ENCODE data around the gene PRR13. TPM values are rescaled to one million over a fixed set of nuclear protein-coding genes. Genes with fewer than 3 reads are reported as not detected.
A peak's percentile ranks its signal among the peaks of the same experiment; 100 is the strongest.
"Not testable (repeated sequence)": the region's sequence is repeated elsewhere in the genome, so short reads cannot be mapped to it uniquely, and the experiment has no call there.

PRR13 gene
- polyA plus RNA-seq, 4 donors, result 507 to 1,038 (median 704) TPM

DNA sequence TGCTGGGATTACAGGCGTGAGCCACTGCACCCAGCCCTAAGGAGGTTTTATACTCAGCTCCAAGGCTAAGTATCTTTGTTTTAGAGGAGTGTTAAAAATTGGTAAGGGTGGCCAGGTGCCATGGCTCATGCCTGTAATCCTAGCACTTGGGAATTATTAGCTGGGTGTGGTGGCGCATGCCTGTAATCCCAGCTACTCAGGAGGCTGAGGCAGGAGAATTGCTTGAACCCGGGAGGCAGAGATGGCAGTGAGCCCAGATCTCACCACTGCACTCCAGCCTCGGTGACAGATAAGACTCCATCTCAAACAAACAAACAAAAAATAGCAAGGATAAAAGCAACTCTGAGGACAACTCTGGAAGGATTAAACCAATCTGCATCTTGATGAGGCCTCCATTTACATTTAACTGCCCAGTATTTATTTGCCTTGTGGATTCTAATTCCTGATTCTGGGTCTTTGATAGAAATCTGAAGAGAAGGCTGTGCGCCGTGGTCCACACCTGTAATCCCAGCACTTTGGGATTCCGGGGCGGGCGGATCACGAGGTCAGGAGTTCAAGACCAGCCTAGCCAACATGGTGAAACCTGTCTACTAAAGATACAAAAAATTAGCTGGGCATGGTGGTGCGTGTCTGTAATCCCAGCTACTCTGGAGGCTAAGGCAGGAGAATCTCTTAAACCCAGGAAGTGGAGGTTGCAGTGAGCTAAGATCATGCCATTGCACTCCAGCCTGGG, 3.2 kb downstream of the PRR13 start:
- H3K27me3 ChIP-seq (ENCODE audit: control insufficient read depth in 3 of 3, insufficient read depth in 3 of 3, low read length in 3 of 3); FAIRE-seq; H3K9me3 ChIP-seq (ENCODE audit: control insufficient read depth in 2 of 2, insufficient read depth in 1 of 2, low read depth in 1 of 2, low read length in 1 of 2); H3K4me1 ChIP-seq (ENCODE audit: control insufficient read depth in 3 of 3, insufficient read depth in 2 of 3, low read depth in 1 of 3, low read length in 2 of 3): not testable (repeated sequence)
- Histone ChIP-seq H3K27ac (ENCODE audit: low read depth in 1 of 3, low read length in 2 of 3) (peak overlapping the region in 2 of 3 donors; percentile 62 to 68), H3K36me3 (ENCODE audit: control insufficient read depth in 3 of 3, insufficient read depth in 2 of 3, low read depth in 1 of 3, low read length in 3 of 3) (peaks cover 7 to 46% (median 9%) of the 10 kb centered on the region in 3 donors), H3K4me3 (ENCODE audit: low read depth in 1 of 3, low read length in 3 of 3) (peak overlapping the region in 2 of 3 donors; percentile 14 to 35)
- peak in 1 of 2 donors; percentile 59 for DNase-seq
- 56 to 79% (median 65%) methylated on average over 11 of the region's 11 CpGs for WGBS, 3 donors

DNA sequence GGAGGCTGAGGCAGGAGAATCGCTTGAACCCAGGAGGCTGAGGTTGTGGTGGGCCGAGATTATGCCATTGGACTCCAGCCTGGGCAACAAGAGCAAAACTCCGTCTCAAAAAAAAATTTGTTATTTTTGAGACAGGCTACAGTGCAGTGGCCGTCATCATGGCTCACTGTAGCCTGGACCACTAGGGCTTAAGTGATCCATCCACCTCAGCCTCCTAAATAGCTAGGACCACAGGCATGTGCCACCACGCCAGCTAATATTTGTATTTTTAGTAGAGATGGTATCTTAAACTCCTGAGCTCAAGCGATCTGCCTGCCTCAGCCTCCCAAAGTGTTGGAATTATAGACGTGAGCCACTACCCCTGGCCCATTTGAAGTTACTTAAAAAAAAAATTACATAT, 9.4 kb downstream of the PRR13 start:
- Histone ChIP-seq H3K27ac (ENCODE audit: low read depth in 1 of 3, low read length in 2 of 3) (no peak overlapping the region), H3K4me1 (ENCODE audit: control insufficient read depth in 3 of 3, insufficient read depth in 2 of 3, low read depth in 1 of 3, low read length in 2 of 3) (peaks cover 0 to 16% (median 4%) of the 10 kb centered on the region in 3 donors), H3K27me3 (ENCODE audit: control insufficient read depth in 3 of 3, insufficient read depth in 3 of 3, low read length in 3 of 3) (no peaks in the 10 kb centered on the region), H3K36me3 (ENCODE audit: control insufficient read depth in 3 of 3, insufficient read depth in 2 of 3, low read depth in 1 of 3, low read length in 3 of 3) (peaks cover 11 to 36% (median 19%) of the 10 kb centered on the region in 3 donors), H3K4me3 (ENCODE audit: low read depth in 1 of 3, low read length in 3 of 3) (no peak overlapping the region), H3K9me3 (ENCODE audit: control insufficient read depth in 2 of 2, insufficient read depth in 1 of 2, low read depth in 1 of 2, low read length in 1 of 2) (no peaks in the 10 kb centered on the region)
- FAIRE-seq (no peak), DNase-seq (no peak)
- WGBS, 3 donors, result 93 to 95% (median 93%) methylated on average over 7 of the region's 7 CpGs

DNA sequence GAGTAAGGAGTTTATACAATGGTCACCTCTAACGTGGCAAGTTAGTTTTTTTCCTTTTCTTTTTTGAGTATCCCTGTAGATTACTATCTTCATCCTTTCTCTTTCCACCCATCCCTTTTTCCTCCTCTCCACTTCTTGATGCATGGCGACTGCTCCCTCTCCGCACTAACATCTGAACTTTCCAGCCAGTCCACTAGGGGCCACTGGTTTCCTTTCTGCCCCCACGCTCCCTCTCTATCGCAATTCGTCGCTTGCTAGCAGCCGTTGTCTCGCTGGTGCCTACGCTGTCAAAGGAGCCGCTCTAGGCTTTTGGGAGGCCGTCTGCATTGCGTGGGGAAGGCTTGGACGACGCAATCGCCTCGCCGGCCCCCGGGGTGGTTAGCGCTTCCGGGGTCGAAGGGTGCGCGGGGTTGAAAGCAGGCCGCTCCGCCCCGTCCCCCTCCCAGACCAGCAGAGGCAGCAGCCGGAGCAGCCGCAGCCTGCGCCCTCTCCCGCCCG, 10.2 kb downstream of the PRR13 start, which contains the start of gene PCBP2:
Gene PCBP2 (plus strand): TSS at position 442 of the 498 bp plus-strand sequence. CDS start 2,699 bp downstream, outside the sequence.
- Histone ChIP-seq H3K36me3 (ENCODE audit: control insufficient read depth in 3 of 3, insufficient read depth in 2 of 3, low read depth in 1 of 3, low read length in 3 of 3) (peaks cover 17 to 38% (median 18%) of the 10 kb centered on the region in 3 donors), H3K4me3 (ENCODE audit: low read depth in 1 of 3, low read length in 3 of 3) (peak within 1 kb of the TSS; percentile 89 to 98 (median 97)), H3K27ac (ENCODE audit: low read depth in 1 of 3, low read length in 2 of 3) (peak within 1 kb of the TSS; percentile 93 to 98 (median 96)), H3K4me1 (ENCODE audit: control insufficient read depth in 3 of 3, insufficient read depth in 2 of 3, low read depth in 1 of 3, low read length in 2 of 3) (peaks cover 0 to 18% (median 4%) of the 10 kb centered on the region in 3 donors), H3K27me3 (ENCODE audit: control insufficient read depth in 3 of 3, insufficient read depth in 3 of 3, low read length in 3 of 3) (no peaks in the 10 kb centered on the region), H3K9me3 (ENCODE audit: control insufficient read depth in 2 of 2, insufficient read depth in 1 of 2, low read depth in 1 of 2, low read length in 1 of 2) (no peaks in the 10 kb centered on the region)
- peak; percentile 59 for FAIRE-seq
- peak; percentile 99 to 100 for DNase-seq
- 0% methylated on average over 24 to 32 of the region's 32 CpGs for WGBS, 3 donors

DNA sequence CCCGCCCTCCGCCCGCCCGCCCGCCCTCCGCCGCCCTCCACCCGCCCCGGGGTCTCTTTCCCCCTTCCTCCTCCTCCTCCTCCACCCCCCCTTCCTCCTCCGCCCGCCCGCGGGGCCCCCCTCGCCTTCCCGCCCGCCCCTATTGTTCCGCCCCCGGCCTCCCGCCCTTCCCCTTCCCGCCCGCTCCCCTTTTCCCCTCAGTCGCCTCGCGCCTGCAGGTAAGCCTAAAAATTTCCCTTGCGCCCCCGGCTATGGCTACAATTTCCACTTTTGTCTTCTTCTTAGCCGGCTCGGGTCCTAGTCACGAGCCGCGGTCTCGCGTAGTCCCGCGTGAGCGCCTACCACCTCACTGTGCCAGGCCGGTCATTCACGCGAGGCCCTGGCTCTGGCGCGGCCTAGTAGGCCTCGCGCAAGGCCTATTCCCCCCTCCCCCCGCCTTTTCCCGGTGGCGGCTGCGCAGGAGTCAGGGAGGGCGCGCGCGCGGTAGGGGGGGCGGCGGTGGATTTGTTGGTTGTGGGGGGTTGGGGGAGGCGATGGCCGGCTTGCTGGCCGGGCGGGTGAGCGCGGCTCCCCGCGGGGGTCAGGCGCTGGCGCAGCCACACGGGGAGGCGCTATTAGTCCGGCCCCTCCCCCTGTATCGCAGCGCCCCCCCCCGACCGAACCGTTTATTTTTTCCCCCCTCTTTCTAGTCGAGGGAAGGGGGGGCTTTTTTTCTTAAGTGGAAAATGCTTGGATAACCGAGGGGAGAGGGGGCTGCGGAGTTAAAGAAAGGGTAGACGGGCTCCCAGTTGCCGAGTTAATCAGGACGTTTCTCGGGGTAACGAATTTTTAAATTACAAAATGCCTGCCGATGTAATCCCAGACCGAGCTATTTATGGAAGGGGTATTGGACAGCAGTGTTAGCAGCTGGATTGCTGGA, 10.9 kb downstream of the PRR13 start:
- H3K9me3 ChIP-seq (ENCODE audit: control insufficient read depth in 2 of 2, insufficient read depth in 1 of 2, low read depth in 1 of 2, low read length in 1 of 2), result no peaks in the 10 kb centered on the region
- H3K4me3 ChIP-seq (ENCODE audit: low read depth in 1 of 3, low read length in 3 of 3), result peak overlapping the region; percentile 89 to 98 (median 97)
- no peaks in the 10 kb centered on the region for H3K27me3 ChIP-seq (ENCODE audit: control insufficient read depth in 3 of 3, insufficient read depth in 3 of 3, low read length in 3 of 3)
- 0 to 1% (median 1%) methylated on average over 55 to 70 of the region's 82 CpGs for WGBS, 3 donors
- DNase-seq, result peak; percentile 74 to 92
- H3K4me1 ChIP-seq (ENCODE audit: control insufficient read depth in 3 of 3, insufficient read depth in 2 of 3, low read depth in 1 of 3, low read length in 2 of 3), result peaks cover 0 to 18% (median 4%) of the 10 kb centered on the region in 3 donors
- FAIRE-seq, result no peak
- peak overlapping the region; percentile 93 to 98 (median 96) for H3K27ac ChIP-seq (ENCODE audit: low read depth in 1 of 3, low read length in 2 of 3)
- H3K36me3 ChIP-seq (ENCODE audit: control insufficient read depth in 3 of 3, insufficient read depth in 2 of 3, low read depth in 1 of 3, low read length in 3 of 3), result peaks cover 17 to 38% (median 19%) of the 10 kb centered on the region in 3 donors

DNA sequence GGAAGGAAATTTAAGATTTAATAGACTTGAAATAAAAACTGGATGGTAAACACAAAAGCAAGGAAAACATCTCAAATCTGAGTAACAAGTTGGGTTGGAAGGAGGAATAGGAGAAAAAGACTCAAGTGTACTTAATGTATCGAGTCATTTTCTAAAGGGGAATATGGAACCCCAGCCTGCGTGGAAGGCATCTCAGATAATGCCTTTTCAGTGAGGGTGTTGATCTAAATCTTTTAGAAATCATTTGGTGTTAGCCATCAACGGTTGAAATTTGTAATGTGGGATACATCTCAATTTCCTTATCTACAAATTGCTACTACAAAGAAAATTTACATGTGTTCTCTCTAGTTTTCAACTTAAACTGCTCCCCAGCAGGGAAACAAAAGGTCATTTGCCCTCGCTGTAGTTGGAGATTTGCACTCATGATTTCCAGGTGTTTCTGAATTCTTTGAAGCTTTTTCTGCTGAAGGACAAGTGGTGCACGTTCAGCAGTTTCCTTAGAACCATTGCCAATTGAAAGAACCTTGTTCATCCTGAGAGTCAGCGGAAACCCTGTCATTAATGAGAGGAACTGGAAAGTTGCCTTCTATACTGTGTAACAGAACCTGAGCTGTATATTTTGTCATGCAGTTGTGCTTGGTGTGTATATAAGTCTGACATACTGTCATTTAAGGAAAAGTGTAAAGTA, 12.6 kb downstream of the PRR13 start:
- Histone ChIP-seq H3K4me1 (ENCODE audit: control insufficient read depth in 3 of 3, insufficient read depth in 2 of 3, low read depth in 1 of 3, low read length in 2 of 3) (peaks cover 0 to 18% (median 4%) of the 10 kb centered on the region in 3 donors), H3K27me3 (ENCODE audit: control insufficient read depth in 3 of 3, insufficient read depth in 3 of 3, low read length in 3 of 3) (no peaks in the 10 kb centered on the region), H3K9me3 (ENCODE audit: control insufficient read depth in 2 of 2, insufficient read depth in 1 of 2, low read depth in 1 of 2, low read length in 1 of 2) (no peaks in the 10 kb centered on the region), H3K4me3 (ENCODE audit: low read depth in 1 of 3, low read length in 3 of 3) (no peak overlapping the region), H3K36me3 (ENCODE audit: control insufficient read depth in 3 of 3, insufficient read depth in 2 of 3, low read depth in 1 of 3, low read length in 3 of 3) (peaks cover 27 to 36% (median 28%) of the 10 kb centered on the region in 3 donors), H3K27ac (ENCODE audit: low read depth in 1 of 3, low read length in 2 of 3) (no peak overlapping the region)
- DNase-seq, result no peak
- no peak for FAIRE-seq
- WGBS, 3 donors, result 23 to 26% (median 24%) methylated on average over 6 of the region's 6 CpGs

DNA sequence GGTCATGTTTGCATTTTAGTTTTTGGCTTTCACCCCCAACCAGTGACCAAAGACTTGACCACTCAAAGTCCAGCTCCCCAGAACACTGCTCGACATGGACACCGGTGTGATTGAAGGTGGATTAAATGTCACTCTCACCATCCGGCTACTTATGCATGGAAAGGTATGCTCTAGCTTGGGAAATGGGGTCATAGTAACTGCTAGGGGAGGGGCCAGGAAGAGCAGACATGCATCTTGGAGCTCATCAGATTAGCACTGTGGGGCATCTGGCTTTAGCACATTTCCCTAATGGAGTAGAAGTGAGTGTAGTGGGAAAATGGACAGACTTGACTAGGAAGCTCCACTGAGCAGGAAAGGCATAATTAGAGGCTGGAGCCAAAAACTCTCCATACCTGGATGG, 13.2 kb downstream of the PRR13 start:
- FAIRE-seq, result no peak
- Histone ChIP-seq H3K27me3 (ENCODE audit: control insufficient read depth in 3 of 3, insufficient read depth in 3 of 3, low read length in 3 of 3) (no peaks in the 10 kb centered on the region), H3K27ac (ENCODE audit: low read depth in 1 of 3, low read length in 2 of 3) (no peak overlapping the region), H3K4me1 (ENCODE audit: control insufficient read depth in 3 of 3, insufficient read depth in 2 of 3, low read depth in 1 of 3, low read length in 2 of 3) (peaks cover 0 to 18% (median 4%) of the 10 kb centered on the region in 3 donors), H3K36me3 (ENCODE audit: control insufficient read depth in 3 of 3, insufficient read depth in 2 of 3, low read depth in 1 of 3, low read length in 3 of 3) (peaks cover 29 to 36% (median 30%) of the 10 kb centered on the region in 3 donors), H3K9me3 (ENCODE audit: control insufficient read depth in 2 of 2, insufficient read depth in 1 of 2, low read depth in 1 of 2, low read length in 1 of 2) (no peaks in the 10 kb centered on the region), H3K4me3 (ENCODE audit: low read depth in 1 of 3, low read length in 3 of 3) (no peak overlapping the region)
- DNase-seq, result no peak
- 55 to 61% (median 58%) methylated on average over 3 of the region's 3 CpGs for WGBS, 3 donors

DNA sequence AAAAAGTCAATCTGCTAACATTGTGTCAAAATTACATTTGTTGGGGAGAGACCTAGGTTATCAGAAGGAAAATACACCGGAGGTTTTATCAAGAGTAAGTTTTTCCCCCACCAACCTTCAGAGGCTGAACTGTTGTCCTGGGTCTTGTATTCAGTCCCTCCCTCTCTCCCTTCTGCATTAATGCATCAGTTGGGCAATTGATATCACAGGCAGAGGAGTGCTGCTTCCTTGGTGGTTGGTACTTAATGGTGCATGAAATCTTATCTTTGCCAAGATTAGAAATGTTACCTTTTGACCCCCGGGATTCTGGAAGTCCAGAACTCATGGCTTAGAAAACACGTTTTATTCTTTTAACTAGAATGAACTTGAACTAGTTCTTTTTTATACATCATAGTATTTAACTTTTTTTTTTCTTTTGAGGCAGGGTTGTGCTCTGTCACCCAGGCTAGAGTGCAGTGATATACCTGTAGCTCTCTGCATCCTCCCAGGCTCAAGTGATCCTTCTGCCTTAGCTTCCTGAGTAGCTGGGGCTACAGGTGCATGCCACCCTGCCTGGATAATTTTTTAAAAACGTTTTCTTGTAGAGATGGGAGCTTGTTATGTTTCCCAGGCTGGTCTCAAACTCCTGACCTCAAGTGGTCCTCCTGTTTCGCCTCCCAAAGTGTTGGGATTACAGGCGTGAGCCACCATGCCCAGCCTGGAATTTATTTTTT, 15.3 kb downstream of the PRR13 start:
- FAIRE-seq, result no peak

More for the DNA sequence above, 15.3 kb downstream of the PRR13 start:
- Histone ChIP-seq H3K9me3 (ENCODE audit: control insufficient read depth in 2 of 2, insufficient read depth in 1 of 2, low read depth in 1 of 2, low read length in 1 of 2) (no peaks in the 10 kb centered on the region), H3K4me3 (ENCODE audit: low read depth in 1 of 3, low read length in 3 of 3) (no peak overlapping the region), H3K27ac (ENCODE audit: low read depth in 1 of 3, low read length in 2 of 3) (no peak overlapping the region), H3K27me3 (ENCODE audit: control insufficient read depth in 3 of 3, insufficient read depth in 3 of 3, low read length in 3 of 3) (no peaks in the 10 kb centered on the region), H3K4me1 (ENCODE audit: control insufficient read depth in 3 of 3, insufficient read depth in 2 of 3, low read depth in 1 of 3, low read length in 2 of 3) (peaks cover 0 to 20% (median 4%) of the 10 kb centered on the region in 3 donors), H3K36me3 (ENCODE audit: control insufficient read depth in 3 of 3, insufficient read depth in 2 of 3, low read depth in 1 of 3, low read length in 3 of 3) (peaks cover 40 to 49% (median 46%) of the 10 kb centered on the region in 3 donors)
- peak in 1 of 2 donors; percentile 72 for DNase-seq
- 48 to 68% (median 52%) methylated on average over 6 of the region's 6 CpGs for WGBS, 3 donors
